ENCODE results near the gene CD53.

Gene CD53

DNA sequence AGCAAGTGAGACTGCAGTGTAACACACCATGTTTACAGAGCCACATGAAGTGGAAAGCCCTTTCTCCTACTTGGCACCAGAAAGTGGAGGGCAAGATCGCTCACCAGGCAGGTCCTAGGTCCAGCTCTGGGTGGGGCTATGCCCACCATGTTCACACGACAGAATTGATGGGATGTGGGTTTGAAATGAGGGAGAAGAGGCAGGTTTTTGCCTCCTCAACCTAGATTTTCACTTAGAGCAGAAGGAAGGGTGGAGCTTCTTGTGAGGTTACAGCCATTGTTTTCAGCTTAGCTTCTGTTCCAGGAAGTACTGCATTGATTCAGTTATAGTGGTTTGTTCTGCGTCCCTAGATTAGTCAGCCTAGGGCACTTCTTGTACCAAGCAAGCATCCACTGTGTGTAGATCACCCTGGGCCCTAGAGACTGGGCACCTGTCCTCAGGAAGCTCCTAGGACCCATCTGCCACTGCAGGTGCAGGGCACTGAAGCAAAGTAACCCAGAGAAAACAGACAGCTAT, 2.3 kb downstream of the CD53 start:
- no peak for ATAC-seq
- no peak for TF ChIP-seq OSR1 (CRISPR knock-in tag; IDR thresholded peaks at IDR 0.05)
- TF ChIP-seq ZNF565 (CRISPR knock-in tag; conservative IDR thresholded peaks at IDR 0.05; ENCODE audit: low read depth): no peak
- TF ChIP-seq ESRRG (CRISPR knock-in tag; IDR thresholded peaks at IDR 0.05): no peak
- TF ChIP-seq ISL1 (CRISPR knock-in tag; IDR thresholded peaks at IDR 0.05): no peak
- TF ChIP-seq, protein P1, sequence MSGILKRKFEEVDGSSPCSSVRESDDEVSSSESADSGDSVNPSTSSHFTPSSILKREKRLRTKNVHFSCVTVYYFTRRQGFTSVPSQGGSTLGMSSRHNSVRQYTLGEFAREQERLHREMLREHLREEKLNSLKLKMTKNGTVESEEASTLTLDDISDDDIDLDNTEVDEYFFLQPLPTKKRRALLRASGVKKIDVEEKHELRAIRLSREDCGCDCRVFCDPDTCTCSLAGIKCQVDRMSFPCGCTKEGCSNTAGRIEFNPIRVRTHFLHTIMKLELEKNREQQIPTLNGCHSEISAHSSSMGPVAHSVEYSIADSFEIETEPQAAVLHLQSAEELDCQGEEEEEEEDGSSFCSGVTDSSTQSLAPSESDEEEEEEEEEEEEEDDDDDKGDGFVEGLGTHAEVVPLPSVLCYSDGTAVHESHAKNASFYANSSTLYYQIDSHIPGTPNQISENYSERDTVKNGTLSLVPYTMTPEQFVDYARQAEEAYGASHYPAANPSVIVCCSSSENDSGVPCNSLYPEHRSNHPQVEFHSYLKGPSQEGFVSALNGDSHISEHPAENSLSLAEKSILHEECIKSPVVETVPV (CRISPR knock-in tag; IDR thresholded peaks at IDR 0.05): no peak
- no peak for TF ChIP-seq ZNF8 (CRISPR knock-in tag; IDR thresholded peaks at IDR 0.05)
- no peak for TF ChIP-seq PPARA (CRISPR knock-in tag; IDR thresholded peaks at IDR 0.05; ENCODE audit: borderline replicate concordance)
- TF ChIP-seq, protein P2, sequence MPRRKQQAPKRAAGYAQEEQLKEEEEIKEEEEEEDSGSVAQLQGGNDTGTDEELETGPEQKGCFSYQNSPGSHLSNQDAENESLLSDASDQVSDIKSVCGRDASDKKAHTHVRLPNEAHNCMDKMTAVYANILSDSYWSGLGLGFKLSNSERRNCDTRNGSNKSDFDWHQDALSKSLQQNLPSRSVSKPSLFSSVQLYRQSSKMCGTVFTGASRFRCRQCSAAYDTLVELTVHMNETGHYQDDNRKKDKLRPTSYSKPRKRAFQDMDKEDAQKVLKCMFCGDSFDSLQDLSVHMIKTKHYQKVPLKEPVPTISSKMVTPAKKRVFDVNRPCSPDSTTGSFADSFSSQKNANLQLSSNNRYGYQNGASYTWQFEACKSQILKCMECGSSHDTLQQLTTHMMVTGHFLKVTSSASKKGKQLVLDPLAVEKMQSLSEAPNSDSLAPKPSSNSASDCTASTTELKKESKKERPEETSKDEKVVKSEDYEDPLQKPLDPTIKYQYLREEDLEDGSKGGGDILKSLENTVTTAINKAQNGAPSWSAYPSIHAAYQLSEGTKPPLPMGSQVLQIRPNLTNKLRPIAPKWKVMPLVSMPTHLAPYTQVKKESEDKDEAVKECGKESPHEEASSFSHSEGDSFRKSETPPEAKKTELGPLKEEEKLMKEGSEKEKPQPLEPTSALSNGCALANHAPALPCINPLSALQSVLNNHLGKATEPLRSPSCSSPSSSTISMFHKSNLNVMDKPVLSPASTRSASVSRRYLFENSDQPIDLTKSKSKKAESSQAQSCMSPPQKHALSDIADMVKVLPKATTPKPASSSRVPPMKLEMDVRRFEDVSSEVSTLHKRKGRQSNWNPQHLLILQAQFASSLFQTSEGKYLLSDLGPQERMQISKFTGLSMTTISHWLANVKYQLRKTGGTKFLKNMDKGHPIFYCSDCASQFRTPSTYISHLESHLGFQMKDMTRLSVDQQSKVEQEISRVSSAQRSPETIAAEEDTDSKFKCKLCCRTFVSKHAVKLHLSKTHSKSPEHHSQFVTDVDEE (CRISPR knock-in tag; IDR thresholded peaks at IDR 0.05): no peak
- no peak for TF ChIP-seq TCF4 (CRISPR knock-in tag; IDR thresholded peaks at IDR 0.05; ENCODE audit: borderline replicate concordance)
- no peak for TF ChIP-seq GLIS3 (CRISPR knock-in tag; IDR thresholded peaks at IDR 0.05)
- no peak for TF ChIP-seq ZC3H10 (CRISPR knock-in tag; IDR thresholded peaks at IDR 0.05)
- no peak for TF ChIP-seq ZNF70 (CRISPR knock-in tag; IDR thresholded peaks at IDR 0.05)
- TF ChIP-seq, protein P3, sequence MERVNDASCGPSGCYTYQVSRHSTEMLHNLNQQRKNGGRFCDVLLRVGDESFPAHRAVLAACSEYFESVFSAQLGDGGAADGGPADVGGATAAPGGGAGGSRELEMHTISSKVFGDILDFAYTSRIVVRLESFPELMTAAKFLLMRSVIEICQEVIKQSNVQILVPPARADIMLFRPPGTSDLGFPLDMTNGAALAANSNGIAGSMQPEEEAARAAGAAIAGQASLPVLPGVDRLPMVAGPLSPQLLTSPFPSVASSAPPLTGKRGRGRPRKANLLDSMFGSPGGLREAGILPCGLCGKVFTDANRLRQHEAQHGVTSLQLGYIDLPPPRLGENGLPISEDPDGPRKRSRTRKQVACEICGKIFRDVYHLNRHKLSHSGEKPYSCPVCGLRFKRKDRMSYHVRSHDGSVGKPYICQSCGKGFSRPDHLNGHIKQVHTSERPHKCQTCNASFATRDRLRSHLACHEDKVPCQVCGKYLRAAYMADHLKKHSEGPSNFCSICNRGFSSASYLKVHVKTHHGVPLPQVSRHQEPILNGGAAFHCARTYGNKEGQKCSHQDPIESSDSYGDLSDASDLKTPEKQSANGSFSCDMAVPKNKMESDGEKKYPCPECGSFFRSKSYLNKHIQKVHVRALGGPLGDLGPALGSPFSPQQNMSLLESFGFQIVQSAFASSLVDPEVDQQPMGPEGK (CRISPR knock-in tag; IDR thresholded peaks at IDR 0.05; ENCODE audit: borderline replicate concordance): no peak
- TF ChIP-seq, protein P4, sequence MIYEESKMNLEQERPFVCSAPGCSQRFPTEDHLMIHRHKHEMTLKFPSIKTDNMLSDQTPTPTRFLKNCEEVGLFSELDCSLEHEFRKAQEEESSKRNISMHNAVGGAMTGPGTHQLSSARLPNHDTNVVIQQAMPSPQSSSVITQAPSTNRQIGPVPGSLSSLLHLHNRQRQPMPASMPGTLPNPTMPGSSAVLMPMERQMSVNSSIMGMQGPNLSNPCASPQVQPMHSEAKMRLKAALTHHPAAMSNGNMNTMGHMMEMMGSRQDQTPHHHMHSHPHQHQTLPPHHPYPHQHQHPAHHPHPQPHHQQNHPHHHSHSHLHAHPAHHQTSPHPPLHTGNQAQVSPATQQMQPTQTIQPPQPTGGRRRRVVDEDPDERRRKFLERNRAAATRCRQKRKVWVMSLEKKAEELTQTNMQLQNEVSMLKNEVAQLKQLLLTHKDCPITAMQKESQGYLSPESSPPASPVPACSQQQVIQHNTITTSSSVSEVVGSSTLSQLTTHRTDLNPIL (CRISPR knock-in tag; IDR thresholded peaks at IDR 0.05; ENCODE audit: low read depth): no peak
- no peak for TF ChIP-seq RARB (CRISPR knock-in tag; IDR thresholded peaks at IDR 0.05)
- no peak for TF ChIP-seq ARNTL (CRISPR knock-in tag; IDR thresholded peaks at IDR 0.05; ENCODE audit: borderline replicate concordance, low read depth)
- no peak for TF ChIP-seq ZFP30 (CRISPR knock-in tag; IDR thresholded peaks at IDR 0.05)
- TF ChIP-seq, protein P5, sequence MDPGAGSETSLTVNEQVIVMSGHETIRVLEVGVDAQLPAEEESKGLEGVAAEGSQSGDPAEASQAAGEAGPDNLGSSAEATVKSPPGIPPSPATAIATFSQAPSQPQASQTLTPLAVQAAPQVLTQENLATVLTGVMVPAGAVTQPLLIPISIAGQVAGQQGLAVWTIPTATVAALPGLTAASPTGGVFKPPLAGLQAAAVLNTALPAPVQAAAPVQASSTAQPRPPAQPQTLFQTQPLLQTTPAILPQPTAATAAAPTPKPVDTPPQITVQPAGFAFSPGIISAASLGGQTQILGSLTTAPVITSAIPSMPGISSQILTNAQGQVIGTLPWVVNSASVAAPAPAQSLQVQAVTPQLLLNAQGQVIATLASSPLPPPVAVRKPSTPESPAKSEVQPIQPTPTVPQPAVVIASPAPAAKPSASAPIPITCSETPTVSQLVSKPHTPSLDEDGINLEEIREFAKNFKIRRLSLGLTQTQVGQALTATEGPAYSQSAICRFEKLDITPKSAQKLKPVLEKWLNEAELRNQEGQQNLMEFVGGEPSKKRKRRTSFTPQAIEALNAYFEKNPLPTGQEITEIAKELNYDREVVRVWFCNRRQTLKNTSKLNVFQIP (CRISPR knock-in tag; IDR thresholded peaks at IDR 0.05; ENCODE audit: borderline replicate concordance, low read depth): no peak

DNA sequence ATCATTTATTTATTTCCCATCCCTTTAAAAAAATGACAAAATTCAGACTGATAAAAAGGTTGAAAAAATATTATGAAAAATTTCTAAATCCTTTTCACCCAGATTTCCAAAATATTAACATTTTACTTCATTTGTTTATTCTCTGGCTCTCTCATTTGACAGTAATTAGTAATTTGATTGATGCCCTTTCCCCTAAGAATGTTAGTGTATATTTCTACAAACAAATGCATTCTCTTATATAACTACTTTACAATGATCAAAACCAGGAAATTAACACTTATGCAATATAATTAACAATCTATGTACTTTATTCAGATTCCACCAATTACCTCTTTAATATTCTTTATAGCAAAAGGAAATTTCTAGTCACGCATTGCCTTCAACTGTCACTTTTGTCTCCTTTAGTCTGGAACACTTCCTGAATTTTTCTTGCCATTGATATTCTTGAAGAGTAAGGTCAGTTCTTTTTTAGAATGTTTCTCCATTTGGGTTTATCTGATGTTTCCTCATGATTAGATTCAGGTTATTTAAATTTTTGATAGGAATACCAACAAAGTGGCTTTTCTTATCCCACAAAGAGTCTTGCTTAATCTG, 3.9 kb downstream of the CD53 start:
- no peak for TF ChIP-seq ESRRG (CRISPR knock-in tag; IDR thresholded peaks at IDR 0.05)
- no peak for TF ChIP-seq SNAI2 (CRISPR knock-in tag; IDR thresholded peaks at IDR 0.05)
- no peak for TF ChIP-seq CSDC2 (CRISPR knock-in tag; IDR thresholded peaks at IDR 0.05)
- TF ChIP-seq TCF4 (CRISPR knock-in tag; IDR thresholded peaks at IDR 0.05; ENCODE audit: borderline replicate concordance): no peak
- TF ChIP-seq, protein P2 (CRISPR knock-in tag; IDR thresholded peaks at IDR 0.05): no peak
- TF ChIP-seq TOX (CRISPR knock-in tag; IDR thresholded peaks at IDR 0.05; ENCODE audit: borderline replicate concordance): no peak
- no peak for TF ChIP-seq ARNTL (CRISPR knock-in tag; IDR thresholded peaks at IDR 0.05; ENCODE audit: borderline replicate concordance, low read depth)
- ATAC-seq: no peak
